ENCODE results near the gene KCNK7. TPM values are rescaled to one million over a fixed set of nuclear protein-coding genes. Genes with fewer than 3 reads are reported as not detected.
"Not testable (repeated sequence)": the region's sequence is repeated elsewhere in the genome, so short reads cannot be mapped to it uniquely, and the experiment has no call there.

Gene KCNK7
- total RNA-seq, 2 donors from 2014 or later = 0.31 to 0.53 TPM

- DNase-seq (no peak), ATAC-seq (no peak)
- intact Hi-C loops (cut with DNase I) = no loop called here
Measured at GRCh38 chr11:65565624-65566453, 29.8 kb downstream of the KCNK7 start.

GRCh38 chr11:65564879-65565559 lies 30.6 kb downstream of the KCNK7 start:
- ATAC-seq; DNase-seq; intact Hi-C loops (cut with DNase I): not testable (repeated sequence)

- no peak for DNase-seq
- no peak for ATAC-seq
- intact Hi-C loops (cut with DNase I) = no loop called here
Measured at GRCh38 chr11:65563601-65564000, 32.0 kb downstream of the KCNK7 start.

GRCh38 chr11:65562788-65563187 lies 32.8 kb downstream of the KCNK7 start:
- ATAC-seq (no peak), DNase-seq (no peak)
- intact Hi-C loops (cut with DNase I) = no loop called here

GRCh38 chr11:65562020-65562419 lies 33.6 kb downstream of the KCNK7 start:
- intact Hi-C loops (cut with DNase I) = no loop called here
- DNase-seq (no peak), ATAC-seq (no peak)

- intact Hi-C loops (cut with DNase I) = no loop called here
- peak in 1 of 2 donors; percentile 4 for ATAC-seq
- DNase-seq = peak; percentile 59
Measured at GRCh38 chr11:65560555-65561418, 34.8 kb downstream of the KCNK7 start.

GRCh38 chr11:65559951-65560537 lies 35.6 kb downstream of the KCNK7 start:
- ATAC-seq (peak in 1 of 2 donors; percentile 11), DNase-seq (no peak)
- intact Hi-C loops (cut with DNase I) = no loop called here

GRCh38 chr11:65559535-65559934 lies 36.1 kb downstream of the KCNK7 start:
- intact Hi-C loops (cut with DNase I) = no loop called here
- ATAC-seq = no peak

GRCh38 chr11:65558930-65559509 lies 36.6 kb downstream of the KCNK7 start:
- intact Hi-C loops (cut with DNase I) = no loop called here
- peak; percentile 81 for DNase-seq
- peak; percentile 63 to 74 for ATAC-seq

More at GRCh38 chr11:65559535-65559934, 36.1 kb downstream of the KCNK7 start:
- DNase-seq = no peak

GRCh38 chr11:65558002-65558929 lies 37.3 kb downstream of the KCNK7 start, which contains the start of gene LTBP3:
Gene LTBP3 (minus strand): TSS chr11:65558359. CDS start chr11:65557959, 400 bp downstream.
- intact Hi-C loops (cut with DNase I) = no loop called here

GRCh38 chr11:65557280-65558001 lies 38.2 kb downstream of the KCNK7 start:
- ATAC-seq = peak in 1 of 2 donors; percentile 12
- intact Hi-C loops (cut with DNase I) = no loop called here
- no peak for DNase-seq

More at GRCh38 chr11:65558002-65558929, 37.3 kb downstream of the KCNK7 start, which contains the start of gene LTBP3:
- DNase-seq (peak; percentile 85), ATAC-seq (peak; percentile 84 to 89)

GRCh38 chr11:65556470-65557279 lies 38.9 kb downstream of the KCNK7 start:
- intact Hi-C loops (cut with DNase I) = no loop called here
- DNase-seq = no peak
- ATAC-seq = no peak

- peak in 1 of 2 donors; percentile 46 for ATAC-seq
- intact Hi-C loops (cut with DNase I) = no loop called here
- DNase-seq = peak; percentile 82
Measured at GRCh38 chr11:65555693-65556231, 39.8 kb downstream of the KCNK7 start.

GRCh38 chr11:65554842-65555430 lies 40.7 kb downstream of the KCNK7 start:
- intact Hi-C loops (cut with DNase I) = no loop called here
- ATAC-seq = no peak
- no peak for DNase-seq

GRCh38 chr11:65554057-65554818 lies 41.4 kb downstream of the KCNK7 start:
- intact Hi-C loops (cut with DNase I) = no loop called here
- no peak for ATAC-seq
- no peak for DNase-seq
